ENCODE data around the gene BCL11B.
A peak's percentile ranks its signal among the peaks of the same experiment; 100 is the strongest.

Gene BCL11B

GRCh38 chr14:99155173-99156089, 116.6 kb downstream of the BCL11B start:
- no peak for DNase-seq (ENCODE audit: low spot score)
- TF ChIP-seq CTCF (IDR thresholded peaks at IDR 0.05): no peak
- Histone ChIP-seq H3K4me3 (no peak overlapping the region), H3K27ac (no peak overlapping the region)

GRCh38 chr14:99150236-99150635, 121.8 kb downstream of the BCL11B start:
- Histone ChIP-seq H3K27ac (no peak overlapping the region), H3K4me3 (no peak overlapping the region)
- no peak for TF ChIP-seq CTCF (IDR thresholded peaks at IDR 0.05)
- DNase-seq (ENCODE audit: low spot score): peak; percentile 19

DNA sequence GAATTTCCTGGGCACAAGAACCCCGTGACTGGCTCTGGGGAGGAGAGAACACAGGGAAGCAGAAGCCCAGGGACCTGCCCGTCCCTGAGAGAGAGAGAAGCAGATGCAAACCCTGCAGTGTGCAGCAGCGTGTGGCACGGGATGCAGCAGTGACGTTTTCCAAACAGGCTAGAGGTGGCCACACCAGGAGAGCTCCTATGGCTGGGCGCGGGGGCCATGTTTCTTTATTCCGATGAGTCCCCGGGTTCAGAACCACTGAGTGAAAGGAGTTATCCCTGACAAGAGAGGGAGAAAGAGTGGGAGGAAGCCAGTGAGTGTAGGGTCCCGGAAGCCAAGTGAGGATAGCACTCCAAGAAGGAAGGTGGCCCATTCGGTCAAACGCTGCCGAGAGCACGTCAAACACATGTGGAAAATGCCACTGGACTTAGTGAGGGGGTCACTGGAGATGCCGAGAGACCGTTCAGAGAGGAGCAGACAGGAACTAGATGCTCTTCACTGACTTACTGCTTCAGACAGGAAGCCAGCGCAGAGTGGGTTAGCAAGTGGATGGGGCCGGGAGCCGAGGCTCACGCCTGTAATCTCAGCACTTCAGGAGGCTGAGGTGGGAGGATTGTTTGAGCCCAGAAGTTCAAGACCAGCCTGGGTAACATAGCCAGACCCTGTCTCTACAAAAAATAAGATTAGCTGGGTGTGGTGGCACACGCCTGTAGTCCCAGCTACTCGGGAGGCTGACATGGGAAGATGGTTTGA, 123.0 kb downstream of the BCL11B start:
- no peak overlapping the region for H3K4me3 ChIP-seq
- no peak for TF ChIP-seq CTCF (IDR thresholded peaks at IDR 0.05)
- H3K27ac ChIP-seq: no peak overlapping the region
- DNase-seq (ENCODE audit: low spot score): peak; percentile 60

GRCh38 chr14:99148131-99148530, 123.9 kb downstream of the BCL11B start:
- no peak overlapping the region for H3K4me3 ChIP-seq
- no peak overlapping the region for H3K27ac ChIP-seq
- DNase-seq (ENCODE audit: low spot score): no peak
- TF ChIP-seq CTCF (IDR thresholded peaks at IDR 0.05): no peak

DNA sequence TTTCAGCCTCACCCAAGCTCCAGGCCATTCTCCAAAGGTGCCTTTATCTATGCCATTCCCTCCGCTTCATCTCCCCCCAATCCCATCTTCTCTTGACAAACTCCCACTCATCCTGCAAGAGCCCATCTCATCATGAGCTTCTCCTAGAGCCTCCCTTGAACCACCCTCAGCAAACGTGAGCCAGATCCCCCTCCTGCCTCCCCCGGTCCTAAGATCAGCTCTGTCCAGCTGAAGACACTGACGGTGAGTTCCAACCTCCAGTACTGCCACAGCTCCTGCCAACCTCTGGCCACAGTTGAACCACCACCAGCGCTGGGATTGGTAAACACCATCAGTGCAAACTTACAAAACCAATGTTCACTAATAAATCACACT, 124.6 kb downstream of the BCL11B start:
- Histone ChIP-seq H3K27ac (no peak overlapping the region), H3K4me3 (no peak overlapping the region)
- peak; percentile 36 for DNase-seq (ENCODE audit: low spot score)
- no peak for TF ChIP-seq CTCF (IDR thresholded peaks at IDR 0.05)

DNA sequence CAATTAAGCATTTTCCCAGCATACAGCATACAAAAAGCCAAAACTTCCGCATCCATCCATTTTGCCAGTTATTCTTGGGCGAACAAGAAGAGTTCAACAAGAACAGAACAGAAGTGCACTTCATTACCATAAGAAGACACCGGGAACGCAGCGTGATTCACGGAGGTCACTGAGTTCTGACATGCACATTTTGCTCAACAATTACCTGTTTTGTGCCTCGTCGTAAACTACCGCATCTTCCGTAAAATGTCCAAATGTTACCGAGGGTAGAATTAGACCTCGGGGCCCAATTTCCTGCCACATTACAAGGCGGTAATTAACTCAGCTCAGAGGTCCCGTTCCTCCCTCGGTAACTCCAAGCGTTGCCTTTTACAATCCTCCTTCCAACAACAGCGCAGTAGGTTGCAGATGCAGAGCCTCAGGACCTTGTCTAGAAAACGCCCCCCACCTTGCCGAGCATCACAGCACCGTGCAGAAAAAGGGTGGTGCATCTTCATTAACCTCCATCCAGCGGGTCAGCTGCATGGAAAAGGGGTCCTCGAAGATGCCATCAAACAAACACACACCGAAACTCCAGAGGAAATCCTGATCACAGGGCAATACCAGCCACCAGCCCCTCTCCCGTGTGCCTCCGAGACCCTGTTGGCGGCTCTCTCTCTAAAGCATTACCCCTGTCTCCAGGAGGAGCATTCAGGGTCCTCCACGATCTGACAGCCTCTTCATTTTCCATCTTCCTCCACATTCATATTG, 125.2 kb downstream of the BCL11B start:
- DNase-seq (ENCODE audit: low spot score): peak; percentile 46
- Histone ChIP-seq H3K27ac (no peak overlapping the region), H3K4me3 (no peak overlapping the region)
- no peak for TF ChIP-seq CTCF (IDR thresholded peaks at IDR 0.05)

Measured in coronary artery (tissue), 2 donors.